KOPT-K1 (cell line): ENCODE results near the gene CFL1.

Source experiments
- H3K27ac ChIP-seq: fragments of 200-600 bp; sonication (generic); 2 replicates; pipeline ENCODE4 v1.5.1; 2016; ENCODE audit warnings: antibody characterized with exemption, mild to moderate bottlenecking, low read depth, low read length; ENCODE audit not compliant: poor library complexity, severe bottlenecking
- H3K36me3 ChIP-seq: fragments of 200-600 bp; sonication (generic); 2 replicates; pipeline ENCODE4 v1.5.1; 2017; ENCODE audit warnings: antibody characterized with exemption, mild to moderate bottlenecking, low read length, moderate library complexity; ENCODE audit not compliant: insufficient read depth
- H3K9me3 ChIP-seq: fragments of 200-600 bp; sonication (generic); 2 replicates; pipeline ENCODE4 v1.5.1; 2017; ENCODE audit warnings: antibody characterized with exemption, low read length, mild to moderate bottlenecking; ENCODE audit not compliant: insufficient read depth, poor library complexity, severe bottlenecking

The CFL1 gene

GRCh38 chr11:65859095-65859811, 1.3 kb upstream of the CFL1 start:
- Histone ChIP-seq H3K27ac (peak overlapping the region; percentile 91), H3K36me3 (peaks cover 52% of the 10 kb centered on the region), H3K9me3 (no peaks in the 10 kb centered on the region)

GRCh38 chr11:65858681-65859087, 704 bp upstream of the CFL1 start:
- no peaks in the 10 kb centered on the region for H3K9me3 ChIP-seq
- H3K27ac ChIP-seq: peak overlapping the region; percentile 91

GRCh38 chr11:65857500-65857852, 504 bp downstream of the CFL1 start:
- Histone ChIP-seq H3K36me3 (peaks cover 52% of the 10 kb centered on the region), H3K27ac (peak overlapping the region; percentile 91), H3K9me3 (no peaks in the 10 kb centered on the region)

More at GRCh38 chr11:65858681-65859087, 704 bp upstream of the CFL1 start:
- peaks cover 52% of the 10 kb centered on the region for H3K36me3 ChIP-seq

GRCh38 chr11:65856689-65857499, 1.1 kb downstream of the CFL1 start:
- Histone ChIP-seq H3K27ac (peak overlapping the region; percentile 91), H3K36me3 (peaks cover 52% of the 10 kb centered on the region), H3K9me3 (no peaks in the 10 kb centered on the region)

- Histone ChIP-seq H3K9me3 (peaks cover 4% of the 10 kb centered on the region), H3K36me3 (peaks cover 58% of the 10 kb centered on the region), H3K27ac (peak overlapping the region; percentile 91)
These were observed 2.0 kb downstream of the CFL1 start for GRCh38 chr11:65855927-65856363.

- peaks cover 62% of the 10 kb centered on the region for H3K36me3 ChIP-seq
- H3K9me3 ChIP-seq: peaks cover 4% of the 10 kb centered on the region
- no peak overlapping the region for H3K27ac ChIP-seq
These were observed 2.8 kb downstream of the CFL1 start for GRCh38 chr11:65854852-65855837.

- peaks cover 62% of the 10 kb centered on the region for H3K36me3 ChIP-seq
- peaks cover 4% of the 10 kb centered on the region for H3K9me3 ChIP-seq
- no peak overlapping the region for H3K27ac ChIP-seq
These were observed 3.8 kb downstream of the CFL1 start for GRCh38 chr11:65854161-65854592.

GRCh38 chr11:65853246-65853979, 4.6 kb downstream of the CFL1 start:
- H3K9me3 ChIP-seq: peaks cover 4% of the 10 kb centered on the region
- H3K36me3 ChIP-seq: peaks cover 62% of the 10 kb centered on the region
- no peak overlapping the region for H3K27ac ChIP-seq

- Histone ChIP-seq H3K9me3 (peaks cover 4% of the 10 kb centered on the region), H3K36me3 (peaks cover 62% of the 10 kb centered on the region), H3K27ac (no peak overlapping the region)
These were observed 5.3 kb downstream of the CFL1 start for GRCh38 chr11:65852508-65853245.

GRCh38 chr11:65851811-65852507, 6.0 kb downstream of the CFL1 start:
- Histone ChIP-seq H3K9me3 (peaks cover 4% of the 10 kb centered on the region), H3K27ac (no peak overlapping the region), H3K36me3 (peaks cover 62% of the 10 kb centered on the region)

GRCh38 chr11:65851083-65851579, 6.8 kb downstream of the CFL1 start:
- Histone ChIP-seq H3K9me3 (peaks cover 4% of the 10 kb centered on the region), H3K27ac (no peak overlapping the region), H3K36me3 (peaks cover 56% of the 10 kb centered on the region)

GRCh38 chr11:65850217-65851082, 7.5 kb downstream of the CFL1 start:
- Histone ChIP-seq H3K36me3 (peaks cover 49% of the 10 kb centered on the region), H3K9me3 (peaks cover 4% of the 10 kb centered on the region), H3K27ac (no peak overlapping the region)
